NCI-H1092 treated with DMSO at 0.1 percent for 48 hours (cell line): ENCODE results near the gene DUSP16.

Experiments
- DNase-seq: peaks from one replicate; lab custom pipeline; 2025; lab: John Stamatoyannopoulos, UW

Gene DUSP16

GRCh38 chr12:12440784-12441428, 121.8 kb downstream of the DUSP16 start:
- peak; percentile 97 for DNase-seq

GRCh38 chr12:12439636-12440035, 123.0 kb downstream of the DUSP16 start:
- no peak for DNase-seq

DNA sequence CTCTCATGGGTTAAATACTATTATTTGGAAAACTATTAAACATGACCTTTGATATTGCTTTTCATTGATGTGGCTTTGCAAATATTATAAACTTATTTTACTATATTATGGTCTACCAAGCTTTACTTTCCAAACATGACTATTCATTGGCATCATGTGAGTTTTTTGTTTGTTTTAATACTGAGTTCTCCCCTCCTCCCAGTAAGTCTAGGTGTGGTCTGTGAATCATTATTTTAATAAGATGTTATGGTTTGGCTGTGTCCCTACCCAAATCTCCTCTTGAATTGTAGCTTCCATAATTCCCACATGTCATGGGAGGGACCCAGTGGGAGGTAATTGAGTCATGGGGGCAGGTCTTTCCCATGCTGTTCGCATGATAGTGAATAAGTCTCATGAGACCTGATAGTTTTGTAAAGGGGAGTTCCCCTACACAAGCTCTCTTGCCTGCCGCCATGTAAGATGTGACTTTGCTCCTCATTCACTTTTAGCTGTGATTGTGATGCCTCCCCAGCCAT, 125.8 kb downstream of the DUSP16 start:
- DNase-seq = no peak

DNA sequence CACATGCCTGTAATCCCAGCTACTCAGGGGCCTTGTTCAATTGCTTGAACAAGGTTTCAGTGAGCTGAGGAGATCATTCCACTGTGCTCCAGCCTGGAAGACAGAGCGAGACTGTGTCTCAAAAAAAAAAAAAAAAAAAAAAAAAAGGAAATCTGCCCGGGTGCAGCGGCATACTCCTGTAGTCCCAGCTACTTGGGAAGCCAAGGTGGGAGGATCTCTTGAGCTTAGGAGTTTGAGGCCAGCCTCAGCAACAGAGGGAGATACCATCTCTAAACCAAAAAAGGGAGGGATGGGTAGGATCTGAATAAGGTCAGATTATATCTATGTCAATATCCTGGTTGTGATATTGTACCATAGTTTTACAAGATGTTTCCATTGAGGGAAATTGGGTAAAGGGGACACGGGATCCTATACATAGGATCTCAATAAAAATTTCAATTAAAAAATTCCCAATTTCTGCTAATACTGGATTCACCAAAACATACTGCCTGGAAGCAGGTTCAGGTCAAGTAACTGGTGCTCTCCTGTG, 129.4 kb downstream of the DUSP16 start:
- DNase-seq = no peak

DNA sequence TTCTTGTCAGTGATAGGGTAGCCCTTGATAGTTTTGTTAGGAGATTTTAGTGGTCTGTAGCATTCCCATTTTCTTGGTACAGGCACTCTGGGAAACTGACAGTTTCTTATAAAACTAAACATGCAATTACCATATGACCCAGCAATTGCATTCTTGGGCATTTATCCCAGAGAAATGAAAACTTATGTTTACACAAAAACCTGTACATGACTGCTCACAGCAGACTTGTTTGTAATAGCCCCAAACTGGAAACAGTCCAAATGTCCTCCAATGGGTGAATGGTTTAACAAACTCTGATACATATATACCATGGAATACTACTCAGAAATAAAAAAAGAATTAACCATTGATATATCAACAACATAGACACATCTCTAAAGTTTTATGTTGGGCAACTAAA, 130.3 kb downstream of the DUSP16 start:
- DNase-seq = peak; percentile 57

DNA sequence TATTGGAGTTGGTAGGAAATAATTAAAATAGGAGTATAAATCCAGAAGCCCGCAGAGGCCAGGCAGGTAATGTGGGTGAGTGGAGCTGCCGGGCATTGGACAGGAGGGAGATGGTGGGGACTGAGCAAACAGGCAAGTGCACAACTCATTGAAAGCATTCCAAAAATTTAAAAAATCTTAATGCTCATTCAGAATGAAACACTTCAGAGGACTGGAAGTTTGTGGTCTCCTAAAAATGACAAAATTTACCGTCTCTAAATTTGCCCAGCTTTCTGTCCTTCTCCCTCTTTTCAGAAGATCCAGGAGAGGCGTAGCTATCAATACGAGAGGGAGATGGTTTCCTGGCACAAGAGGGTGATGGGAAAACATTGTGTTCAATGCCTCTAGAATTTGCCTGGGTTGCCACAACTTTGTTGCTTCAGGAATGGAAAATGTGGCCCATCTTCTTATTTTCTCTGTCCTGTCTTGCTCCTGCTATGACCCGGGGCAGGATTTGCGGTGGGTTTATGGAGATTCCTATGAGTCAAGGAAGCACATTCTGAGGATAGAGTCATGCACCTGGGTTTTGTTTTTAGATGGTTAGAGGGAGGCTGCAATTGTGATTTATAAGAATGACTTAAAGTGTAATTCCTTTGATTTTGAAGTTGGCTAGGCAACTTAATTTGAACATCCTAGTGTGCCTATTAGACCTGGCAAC, 133.6 kb downstream of the DUSP16 start:
- no peak for DNase-seq

- no peak for DNase-seq
These were observed 134.6 kb downstream of the DUSP16 start for GRCh38 chr12:12428047-12428446.

DNA sequence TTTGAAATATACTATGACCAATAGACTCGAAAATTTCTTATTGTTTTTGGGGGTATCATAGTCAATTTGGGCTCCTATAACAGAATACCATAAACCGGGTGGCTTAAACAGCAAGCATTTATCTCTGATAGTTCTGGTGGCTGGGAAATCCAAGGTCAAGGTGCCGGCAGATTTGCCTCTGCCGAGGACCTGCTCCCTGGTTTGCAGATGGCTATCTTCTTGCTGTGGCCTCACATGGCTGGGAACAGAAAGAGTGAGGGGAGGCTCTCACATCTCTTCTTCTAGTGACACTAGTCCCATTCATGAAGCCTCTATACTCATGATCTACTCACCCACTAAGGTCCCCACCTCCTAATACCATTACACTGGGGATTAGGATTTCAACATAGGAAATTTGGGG, 135.1 kb downstream of the DUSP16 start:
- DNase-seq = no peak

- no peak for DNase-seq
These were observed 137.0 kb downstream of the DUSP16 start for GRCh38 chr12:12425616-12426015.

DNA sequence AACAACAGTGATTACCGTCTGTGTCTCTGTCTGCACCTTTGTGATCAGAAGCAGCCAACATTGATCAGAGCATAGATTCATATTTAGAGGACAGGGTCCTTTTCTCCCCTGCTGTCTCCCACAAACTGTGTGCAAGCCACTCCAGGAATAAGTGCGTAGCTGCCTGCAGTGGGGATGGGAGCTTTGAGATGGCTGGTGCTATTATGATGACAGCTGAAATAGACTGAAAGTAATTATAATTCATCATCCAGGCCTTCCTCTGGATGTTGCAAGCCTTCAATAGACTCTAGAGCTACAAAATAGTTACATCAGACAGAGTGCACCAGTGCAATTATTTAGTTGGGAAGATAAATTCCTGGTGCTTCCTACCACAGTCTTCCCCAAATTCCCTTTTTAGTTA, 137.7 kb downstream of the DUSP16 start:
- no peak for DNase-seq
